ENCODE data around the gene TIGD3. TPM values are rescaled to one million over a fixed set of nuclear protein-coding genes. Genes with fewer than 3 reads are reported as not detected.
A peak's percentile ranks its signal among the peaks of the same experiment; 100 is the strongest.
"Not testable (repeated sequence)": the region's sequence is repeated elsewhere in the genome, so short reads cannot be mapped to it uniquely, and the experiment has no call there.

TIGD3 gene
- total RNA-seq, 1 experiment from 2014 or later = 0.14 TPM

GRCh38 chr11:65330544-65330943 is 24.0 kb upstream of the TIGD3 start:
- H3K27me3 Mint-ChIP-seq (ENCODE audit: insufficient read depth, unreplicated experiment) = no peaks in the 10 kb centered on the region
- no peak for DNase-seq (ENCODE audit: unreplicated experiment)
- intact Hi-C loops (cut with micrococcal nuclease) = loop anchor here (1.0 kb wide), 3 partner anchors 13 to 105 kb away; no protein-coding TSS in a partner anchor
- ChIA-PET POLR2A (interaction anchor here (0.7 to 2.4 kb wide), 7 partner anchors 9 to 234 kb away, joined by 4 to 32 read pairs (median 5); partner anchors contain the start of genes CDC42EP2, POLA2 and VPS51), CTCF (interaction anchor here (0.6 to 11.0 kb wide), 20 partner anchors 8 to 189 kb away, joined by 3 to 273 read pairs (median 4); partner anchors contain the start of genes CDC42EP2 and POLA2)
- no peak for TF ChIP-seq CTCF (IDR thresholded peaks at IDR 0.05; ENCODE audit: unreplicated experiment)
- peaks cover 11% of the 10 kb centered on the region for H3K36me3 Mint-ChIP-seq (ENCODE audit: insufficient read depth, unreplicated experiment)
- H3K9me3 Mint-ChIP-seq (ENCODE audit: unreplicated experiment) = no peaks in the 10 kb centered on the region
- H3K4me1 Mint-ChIP-seq (ENCODE audit: insufficient read depth, unreplicated experiment) = peaks cover 19% of the 10 kb centered on the region
- no peak overlapping the region for H3K27ac Mint-ChIP-seq (ENCODE audit: low read depth, unreplicated experiment)
- H3K4me3 Mint-ChIP-seq (ENCODE audit: unreplicated experiment) = no peak overlapping the region
- BruUV-seq (replicated peaks) = no TSS peak

GRCh38 chr11:65332591-65332990 is 22.0 kb upstream of the TIGD3 start:
- ChIA-PET POLR2A (interaction anchor here (1.0 to 4.9 kb wide), 11 partner anchors 17 to 221 kb away, joined by 4 to 57 read pairs (median 9); partner anchors contain the start of genes CDC42EP2, MALAT1, POLA2 and TIGD3), CTCF (interaction anchor here (0.8 to 11.0 kb wide), 9 partner anchors 10 to 209 kb away, joined by 3 to 273 read pairs (median 5); partner anchors contain the start of gene CDC42EP2)
- Mint-ChIP-seq H3K36me3 (ENCODE audit: insufficient read depth, unreplicated experiment) (peaks cover 18% of the 10 kb centered on the region), H3K4me1 (ENCODE audit: insufficient read depth, unreplicated experiment) (peaks cover 20% of the 10 kb centered on the region)
- BruUV-seq (replicated peaks); H3K4me3 Mint-ChIP-seq (ENCODE audit: unreplicated experiment); H3K27ac Mint-ChIP-seq (ENCODE audit: low read depth, unreplicated experiment); DNase-seq (ENCODE audit: unreplicated experiment); H3K27me3 Mint-ChIP-seq (ENCODE audit: insufficient read depth, unreplicated experiment); H3K9me3 Mint-ChIP-seq (ENCODE audit: unreplicated experiment); intact Hi-C loops (cut with micrococcal nuclease): not testable (repeated sequence)

GRCh38 chr11:65334696-65335295 is 19.8 kb upstream of the TIGD3 start:
- ChIA-PET CTCF (interaction anchor here (1.0 to 11.0 kb wide), 3 partner anchors 18 to 60 kb away, joined by 5 to 273 read pairs (median 219); partner anchors contain the start of gene CDC42EP2), POLR2A (interaction anchor here (0.7 to 4.9 kb wide), 14 partner anchors 9 to 239 kb away, joined by 3 to 57 read pairs (median 5); partner anchors contain the start of genes CDC42EP2, MALAT1, POLA2 and SLC25A45)
- H3K27ac Mint-ChIP-seq (ENCODE audit: low read depth, unreplicated experiment) = peak overlapping the region; percentile 10
- H3K27me3 Mint-ChIP-seq (ENCODE audit: insufficient read depth, unreplicated experiment) = no peaks in the 10 kb centered on the region
- intact Hi-C loops (cut with micrococcal nuclease) = no loop called here
- TF ChIP-seq CTCF (IDR thresholded peaks at IDR 0.05; ENCODE audit: unreplicated experiment) = no peak
- peak overlapping the region; percentile 81 for H3K4me3 Mint-ChIP-seq (ENCODE audit: unreplicated experiment)
- no peak for DNase-seq (ENCODE audit: unreplicated experiment)
- H3K36me3 Mint-ChIP-seq (ENCODE audit: insufficient read depth, unreplicated experiment) = peaks cover 34% of the 10 kb centered on the region
- H3K4me1 Mint-ChIP-seq (ENCODE audit: insufficient read depth, unreplicated experiment) = peaks cover 27% of the 10 kb centered on the region
- no peaks in the 10 kb centered on the region for H3K9me3 Mint-ChIP-seq (ENCODE audit: unreplicated experiment)
- no TSS peak for BruUV-seq (replicated peaks)

- intact Hi-C loops (cut with micrococcal nuclease) = no loop called here
- Mint-ChIP-seq H3K27me3 (ENCODE audit: insufficient read depth, unreplicated experiment) (no peaks in the 10 kb centered on the region), H3K4me3 (ENCODE audit: unreplicated experiment) (no peak overlapping the region), H3K4me1 (ENCODE audit: insufficient read depth, unreplicated experiment) (peaks cover 26% of the 10 kb centered on the region), H3K36me3 (ENCODE audit: insufficient read depth, unreplicated experiment) (peaks cover 71% of the 10 kb centered on the region), H3K9me3 (ENCODE audit: unreplicated experiment) (no peaks in the 10 kb centered on the region), H3K27ac (ENCODE audit: low read depth, unreplicated experiment) (peak overlapping the region; percentile 59)
- DNase-seq (ENCODE audit: unreplicated experiment) = no peak
- CTCF ChIA-PET = interaction anchor here (0.6 to 4.0 kb wide), 6 partner anchors 9 to 287 kb away, joined by 3 to 24 read pairs (median 4); partner anchors contain the start of gene CDC42EP2
- POLR2A ChIA-PET = interaction anchor here (1.0 kb wide), 1 partner anchor 13 kb away, joined by 3 read pairs; no protein-coding TSS in a partner anchor
- no peak for TF ChIP-seq CTCF (IDR thresholded peaks at IDR 0.05; ENCODE audit: unreplicated experiment)
- BruUV-seq (replicated peaks) = no TSS peak
Observed at GRCh38 chr11:65338676-65339075, 15.9 kb upstream of the TIGD3 start.
